SK-N-SH treated with all-trans-retinoic acid at 6 μM for 48 hours (cell line): ENCODE results near the gene PALLD.

Experiments used
- CREB5 ChIP-seq: fragments of 250-450 bp; sonication (Bioruptor Pico); IDR thresholded peaks from 2 replicates; pipeline ENCODE4 v1.5.1; 2020; ENCODE audit warnings: low read depth, mild to moderate bottlenecking, moderate library complexity
- CSRNP3 ChIP-seq: fragments of 250-450 bp; sonication (Bioruptor Pico); IDR thresholded peaks from 2 replicates; pipeline ENCODE4 v1.5.1; 2021; ENCODE audit warnings: mild to moderate bottlenecking, moderate library complexity
- ISL1 ChIP-seq: fragments of 250-450 bp; sonication (Bioruptor Pico); IDR thresholded peaks from 2 replicates; pipeline ENCODE4 v2.1.2; 2022; ENCODE audit warnings: mild to moderate bottlenecking, moderate library complexity
- PATZ1 ChIP-seq: fragments of 250-450 bp; sonication (Bioruptor Pico); IDR thresholded peaks from 2 replicates; pipeline ENCODE4 v1.8.0; 2020; ENCODE audit warnings: mild to moderate bottlenecking, moderate library complexity, borderline replicate concordance
- POU6F1 ChIP-seq: fragments of 250-450 bp; sonication (Bioruptor Pico); IDR thresholded peaks from 2 replicates; pipeline ENCODE4 v1.8.0; 2021; ENCODE audit warnings: low read depth, mild to moderate bottlenecking, moderate library complexity, borderline replicate concordance
- TSHZ2 ChIP-seq: fragments of 250-450 bp; sonication (Bioruptor Pico); IDR thresholded peaks from 2 replicates; pipeline ENCODE4 v1.5.0; 2020; ENCODE audit warnings: mild to moderate bottlenecking, moderate library complexity
- ZFP3 ChIP-seq: fragments of 250-450 bp; sonication (Bioruptor Pico); IDR thresholded peaks from 2 replicates; pipeline ENCODE4 v1.5.0; 2020; ENCODE audit warnings: mild to moderate bottlenecking, moderate library complexity
- ZNF8 ChIP-seq: fragments of 450-650 bp; formaldehyde crosslinking; IDR thresholded peaks from 2 replicates; pipeline ENCODE4 v1.5.0; 2020; ENCODE audit warnings: mild to moderate bottlenecking, moderate library complexity

GRCh38 chr4:168524006-168524405 lies 27.2 kb downstream of the PALLD start:
- TF ChIP-seq CREB5 (CRISPR knock-in tag) = no peak
- no peak for TF ChIP-seq PATZ1
- no peak for TF ChIP-seq POU6F1 (CRISPR knock-in tag)
- no peak for TF ChIP-seq ZFP3 (CRISPR knock-in tag)
- TF ChIP-seq ZNF8 (CRISPR knock-in tag) = no peak
- TF ChIP-seq ISL1 (CRISPR knock-in tag) = no peak
- no peak for TF ChIP-seq CSRNP3 (CRISPR knock-in tag)
- no peak for TF ChIP-seq TSHZ2 (CRISPR knock-in tag)
